Posterior cingulate gyrus (tissue), 11 donors: ENCODE measurements around the gene DPYD.

Source experiments
- DNase-seq, 10 donors: peaks; one replicate each; pipeline versions ENCODE4 v3.0.0 to v3.0.0-alpha.2; 2020 to 2021; ENCODE audit warnings: mixed read lengths in 3 of 10
- intact Hi-C: fragments of 100-400 bp; cut with DNase I; formaldehyde crosslinking; loops from one replicate; pipeline ENCODE4 v1.15.1; 2023

DPYD gene

DNA sequence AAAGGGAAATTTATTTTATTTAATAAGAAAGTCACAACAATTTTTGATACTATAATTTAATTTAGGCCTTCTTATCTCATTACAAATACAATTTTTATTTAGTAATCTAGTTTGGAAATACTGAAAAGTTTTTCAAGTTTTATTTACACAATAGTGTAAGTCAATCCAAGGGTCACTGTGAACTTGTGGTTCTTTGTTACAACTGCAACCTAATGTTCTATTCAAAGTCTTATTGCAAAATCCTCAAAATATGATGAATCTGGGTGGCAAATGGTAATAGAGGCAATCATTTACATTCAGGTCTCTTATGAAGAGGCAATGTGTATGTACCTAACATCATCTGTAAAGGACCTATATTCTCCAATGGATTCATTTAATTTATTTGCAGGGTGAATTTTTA is 421.2 kb downstream of the DPYD start:
- no peak for DNase-seq
- intact Hi-C loops, result no loop called here

GRCh38 chr1:97489834-97490233 is 431.0 kb downstream of the DPYD start:
- intact Hi-C loops, result no loop called here
- DNase-seq, result no peak

DNA sequence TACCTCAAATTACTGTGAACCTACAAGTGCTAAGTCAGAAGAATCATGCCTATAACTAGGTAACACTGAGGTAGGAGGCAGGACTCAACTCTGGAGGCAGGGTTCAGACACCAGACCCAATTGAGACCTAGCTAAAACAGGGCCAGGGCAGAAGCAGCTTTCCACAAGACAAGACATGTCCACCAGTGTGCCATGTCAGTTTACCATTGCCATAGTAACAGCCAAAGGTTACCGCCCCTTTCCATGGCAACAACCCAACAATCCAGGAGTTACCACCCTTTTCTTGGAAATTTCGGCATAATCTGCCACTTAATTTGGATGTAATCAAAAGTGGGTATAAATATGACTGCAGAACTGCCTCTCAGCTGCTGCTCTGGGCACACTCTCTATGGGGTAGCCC is 432.3 kb downstream of the DPYD start:
- DNase-seq, result no peak
- intact Hi-C loops, result no loop called here

DNA sequence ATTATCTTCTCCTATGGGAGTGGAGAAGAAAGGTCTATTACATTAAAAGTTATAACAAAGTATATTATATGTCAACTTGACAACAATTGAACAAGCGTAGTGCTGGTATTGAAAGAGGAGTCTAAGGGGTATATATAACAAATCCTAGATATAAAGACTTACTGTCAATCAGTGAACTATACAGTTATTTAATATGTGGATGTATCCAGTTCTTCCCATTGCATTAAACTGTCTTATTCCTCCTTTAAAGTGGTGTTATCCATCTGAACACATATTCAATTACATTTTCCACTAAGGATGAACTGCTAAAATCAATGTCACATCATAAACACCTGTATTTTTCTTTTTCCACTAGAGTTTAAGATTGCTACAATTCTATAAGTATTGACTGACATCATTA is 438.8 kb downstream of the DPYD start:
- intact Hi-C loops, result no loop called here
- no peak for DNase-seq

DNA sequence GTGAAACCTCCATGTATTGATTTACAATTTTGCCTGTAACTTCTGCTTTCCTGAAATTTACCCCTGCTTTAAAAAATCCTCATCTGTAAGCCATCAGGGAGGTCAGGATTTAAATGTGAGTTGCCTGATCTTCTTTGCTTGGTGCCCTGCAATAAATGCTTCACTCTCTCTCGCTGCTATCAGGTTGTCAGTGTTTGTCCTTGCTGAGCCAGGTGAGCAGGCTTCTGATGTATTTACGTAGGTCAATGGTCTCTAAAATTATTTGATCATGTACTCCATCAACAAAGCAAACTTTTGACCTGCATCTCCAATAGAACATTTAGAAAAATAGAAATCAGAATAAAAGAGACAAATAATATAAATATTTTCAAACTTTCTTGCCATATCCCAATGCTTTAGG is 453.4 kb downstream of the DPYD start:
- no peak for DNase-seq
- intact Hi-C loops, result no loop called here

DNA sequence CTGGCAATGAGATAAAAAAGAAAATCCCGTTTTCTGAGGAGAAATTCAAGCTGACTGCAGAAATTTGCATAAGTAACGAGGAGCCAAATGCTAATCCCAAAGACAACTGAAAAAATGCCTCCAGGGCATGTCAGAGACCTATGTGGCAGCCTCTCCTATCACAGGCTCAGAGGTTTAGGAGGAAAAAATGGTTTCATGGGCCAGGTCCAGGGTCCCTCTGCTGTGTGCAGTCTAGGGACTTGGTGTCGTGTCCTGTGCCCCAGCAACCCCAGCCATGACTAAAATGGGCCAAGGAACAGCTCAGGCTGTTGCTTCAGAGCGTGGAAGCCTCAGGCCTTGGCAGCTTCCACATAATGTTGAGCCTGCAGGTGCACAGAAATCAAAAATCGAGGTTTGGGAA is 456.5 kb downstream of the DPYD start:
- intact Hi-C loops, result no loop called here
- no peak for DNase-seq

- no peak for DNase-seq
- intact Hi-C loops, result no loop called here
These were observed 459.1 kb downstream of the DPYD start for GRCh38 chr1:97461782-97462181.

GRCh38 chr1:97457446-97458089 is 463.3 kb downstream of the DPYD start:
- intact Hi-C loops, result no loop called here
- DNase-seq, result no peak

DNA sequence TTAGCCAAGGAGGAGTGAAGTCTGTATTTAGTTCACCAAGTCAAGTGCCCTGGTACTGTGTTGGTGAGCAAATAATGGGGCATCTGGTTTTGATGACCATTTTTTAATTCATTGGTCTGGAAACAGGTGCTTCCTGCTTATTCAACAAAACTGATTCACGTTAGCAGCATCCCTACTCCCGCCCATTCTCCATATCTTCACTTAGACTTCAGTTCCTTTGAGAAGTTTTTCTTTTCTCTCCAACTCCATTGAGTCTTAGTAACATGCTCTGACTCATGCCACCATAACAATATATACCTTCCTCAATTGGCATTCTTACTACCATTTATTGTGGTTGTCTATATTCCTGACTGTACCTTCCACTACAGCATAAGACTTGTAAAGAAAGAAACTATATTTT is 468.9 kb downstream of the DPYD start:
- intact Hi-C loops, result no loop called here
- no peak for DNase-seq

GRCh38 chr1:97451046-97451826 is 469.6 kb downstream of the DPYD start:
- no peak for DNase-seq
- intact Hi-C loops, result no loop called here

- intact Hi-C loops, result no loop called here
- DNase-seq, result no peak
These were observed 478.9 kb downstream of the DPYD start for GRCh38 chr1:97441966-97442365.

- intact Hi-C loops, result no loop called here
These were observed 487.0 kb downstream of the DPYD start for GRCh38 chr1:97433824-97434177.

GRCh38 chr1:97433094-97433823 is 487.6 kb downstream of the DPYD start:
- DNase-seq, result no peak
- intact Hi-C loops, result no loop called here

More at GRCh38 chr1:97433824-97434177, 487.0 kb downstream of the DPYD start:
- DNase-seq, result no peak

DNA sequence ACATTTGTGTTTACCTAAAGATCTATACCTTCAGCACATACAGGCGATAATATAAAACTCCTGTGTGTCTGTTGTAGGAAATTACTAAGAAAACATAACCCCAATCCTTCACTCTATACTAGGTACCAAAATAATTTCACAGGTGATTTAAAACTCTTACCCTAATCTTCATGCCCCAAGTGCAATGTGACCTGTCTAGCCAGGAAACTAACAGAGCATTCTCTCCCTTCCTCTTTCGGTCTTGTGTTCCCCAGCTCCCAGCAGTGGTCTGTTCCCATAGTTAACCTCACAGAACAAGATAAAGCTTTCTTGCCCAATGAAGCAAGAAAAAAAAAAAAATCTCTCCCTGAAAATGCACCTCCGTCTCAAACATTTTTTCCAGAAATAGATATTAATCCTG is 493.5 kb downstream of the DPYD start:
- no peak for DNase-seq
- intact Hi-C loops, result no loop called here

DNA sequence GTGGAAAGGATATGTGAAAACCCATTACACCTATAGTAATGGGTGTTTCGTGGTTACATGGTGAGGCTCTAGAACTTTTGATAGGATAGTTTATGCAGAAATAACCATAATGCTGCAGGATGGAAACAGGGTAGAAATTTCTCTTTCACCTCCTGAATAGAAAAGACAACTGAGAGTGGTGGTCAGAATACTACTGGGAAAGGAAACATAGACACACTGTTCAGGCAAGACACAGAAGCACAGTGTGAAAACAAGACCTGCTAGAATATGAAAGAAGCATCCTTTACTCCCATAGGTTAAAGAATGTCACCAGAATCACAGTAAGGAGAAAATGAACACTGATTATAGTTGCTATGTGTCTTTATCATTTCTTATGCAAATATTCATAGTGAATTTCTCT is 496.6 kb downstream of the DPYD start:
- DNase-seq, result no peak
- intact Hi-C loops, result no loop called here

- intact Hi-C loops, result no loop called here
- no peak for DNase-seq
These were observed 497.4 kb downstream of the DPYD start for GRCh38 chr1:97423403-97423802.

DNA sequence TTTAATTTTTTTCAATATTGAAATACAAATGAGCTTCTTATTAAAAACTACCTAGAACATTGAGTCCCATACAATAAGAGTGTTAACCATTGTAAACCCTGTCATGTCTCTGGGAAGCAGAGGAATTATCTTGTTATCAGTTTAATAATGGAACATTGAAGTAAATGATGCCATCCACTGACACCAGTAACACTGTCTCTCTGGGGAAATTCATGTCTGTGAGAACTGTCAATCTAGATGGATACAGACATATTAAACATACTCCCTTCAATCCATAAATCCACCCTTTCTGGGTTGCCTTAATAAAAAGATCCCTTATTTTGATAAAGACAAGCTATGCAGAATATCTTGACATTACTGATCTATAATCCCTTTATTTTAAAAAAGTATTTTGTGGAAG is 503.2 kb downstream of the DPYD start:
- DNase-seq, result no peak
- intact Hi-C loops, result no loop called here

GRCh38 chr1:97414682-97415312 is 506.0 kb downstream of the DPYD start:
- no peak for DNase-seq
- intact Hi-C loops, result no loop called here

GRCh38 chr1:97412737-97413136 is 508.1 kb downstream of the DPYD start:
- intact Hi-C loops, result no loop called here
- DNase-seq, result no peak

DNA sequence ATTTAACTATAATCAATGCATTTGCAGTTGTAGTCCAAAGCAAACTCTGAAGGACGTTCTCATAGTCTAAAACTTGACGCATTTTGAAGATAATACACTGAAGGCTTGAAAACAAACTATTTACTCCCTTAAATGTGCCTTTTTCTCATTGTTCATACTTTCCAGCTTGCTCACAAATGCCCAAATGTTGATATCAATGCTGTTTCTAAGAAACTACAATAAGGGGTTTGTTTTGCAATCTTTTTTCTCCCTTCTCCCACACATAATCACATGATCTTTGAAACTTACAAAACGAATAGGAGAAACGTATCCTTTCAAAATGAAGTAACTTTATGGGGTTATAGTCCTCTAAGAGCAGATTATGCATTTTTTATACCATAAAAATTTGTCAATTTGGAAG is 508.7 kb downstream of the DPYD start:
- intact Hi-C loops, result no loop called here
- DNase-seq, result no peak

DNA sequence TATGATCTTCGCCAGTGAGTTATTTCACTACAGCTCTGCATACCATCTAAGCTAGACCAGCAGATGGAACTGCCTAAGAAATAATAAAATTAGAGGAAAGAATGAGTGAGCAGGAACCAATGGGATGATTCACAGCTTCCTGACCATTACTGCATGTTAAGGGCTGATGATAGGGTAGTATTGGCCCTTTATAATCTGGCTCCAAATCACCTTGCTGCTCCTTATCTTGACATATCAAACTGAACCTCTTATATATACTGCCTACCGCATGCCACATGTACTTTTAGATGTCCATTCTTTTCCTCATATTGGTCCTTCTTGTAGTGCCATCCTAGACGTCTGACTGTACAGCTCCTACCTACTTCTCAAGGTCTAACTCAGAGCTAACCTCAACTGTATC is 524.4 kb downstream of the DPYD start:
- DNase-seq, result no peak
- intact Hi-C loops, result no loop called here
